HepG2 (cell line): ENCODE results near the gene MLXIPL. TPM values are rescaled to one million over a fixed set of nuclear protein-coding genes. Genes with fewer than 3 reads are reported as not detected.

ENCODE experiments used
- ETV5 ChIP-seq: IDR thresholded peaks from 2 replicates; pipeline ENCODE4 v1.6.1; 2018; ENCODE audit warnings: missing biosample characterization, missing genetic modification reagents, inconsistent platforms, borderline replicate concordance
- FOXO1 ChIP-seq: sonication (generic); formaldehyde crosslinking; IDR thresholded peaks from 2 replicates; pipeline ENCODE4 v1.4.0; 2020; ENCODE audit warnings: missing genetic modification reagents
- GFI1 ChIP-seq: sonication (generic); formaldehyde crosslinking; IDR thresholded peaks from 2 replicates; pipeline ENCODE4 v1.5.0; 2020; ENCODE audit warnings: missing genetic modification reagents, mild to moderate bottlenecking, borderline replicate concordance
- NR1H2 ChIP-seq: sonication (generic); formaldehyde crosslinking; IDR thresholded peaks from 2 replicates; pipeline ENCODE4 v1.8.1; 2022; ENCODE audit warnings: low read depth, missing genetic modification reagents, borderline replicate concordance
- RCOR2 ChIP-seq: IDR thresholded peaks from 2 replicates; pipeline ENCODE4 v1.6.1; 2016; ENCODE audit warnings: missing biosample characterization, missing genetic modification reagents
- SRY ChIP-seq: sonication (generic); formaldehyde crosslinking; IDR thresholded peaks from 2 replicates; pipeline ENCODE4 v1.8.0; 2022; ENCODE audit warnings: mild to moderate bottlenecking, missing genetic modification reagents
- ZFP82 ChIP-seq: sonication (generic); formaldehyde crosslinking; IDR thresholded peaks from 2 replicates; pipeline ENCODE4 v1.5.1; 2020; ENCODE audit warnings: mild to moderate bottlenecking, missing genetic modification reagents, borderline replicate concordance
- ZNF569 ChIP-seq: sonication (generic); formaldehyde crosslinking; IDR thresholded peaks from 2 replicates; pipeline ENCODE4 v1.5.0; 2020; ENCODE audit warnings: mild to moderate bottlenecking, missing genetic modification reagents, moderate library complexity, borderline replicate concordance
- polyA plus RNA-seq, 8 experiments: library from polyadenylated mRNA; depleted of rRNA in 3 of 8; stranded (reverse) in 7 of 8; unstranded in 1 of 8; fragments of >200 nt; fragmentation: Illumina TruSeq in 4 of 8; extraction: Trizol in 4 of 8; gene quantifications; 2 replicates each; pipeline versions ENCODE4 v1.2.1 to v1.2.3, GENCODE V29; 2011 to 2016; ENCODE audit warnings: low read depth in 4 of 8, missing spikeins in 1 of 8, mixed read lengths in 1 of 8; ENCODE audit not compliant: insufficient read depth in 1 of 8
- total RNA-seq, 5 experiments: library from RNA; depleted of rRNA; stranded (reverse); fragments of >200 nt; fragmentation: Illumina TruSeq; extraction: Trizol; gene quantifications; 2 replicates each; pipeline ENCODE4 v1.2.3, GENCODE V29; 2016; ENCODE audit warnings: low read depth in 1 of 5
- TF ChIP-seq, protein P1 (sequence below), 2 experiments: fragments of 450-650 bp in 1 of 2; sonication (generic) in 1 of 2; formaldehyde crosslinking; IDR thresholded peaks; 2 replicates each; pipeline versions ENCODE4 v1.5.0 to v1.8.0; 2020 to 2022; ENCODE audit warnings: mild to moderate bottlenecking in 1 of 2, missing genetic modification reagents in 1 of 2
- TF ChIP-seq, protein P2 (sequence below): IDR thresholded peaks from 2 replicates; pipeline ENCODE4 v1.6.1; 2016; ENCODE audit warnings: low read depth
- TF ChIP-seq, protein P3 (sequence below): sonication (generic); formaldehyde crosslinking; IDR thresholded peaks from 2 replicates; pipeline ENCODE4 v1.5.1; 2020; ENCODE audit warnings: mild to moderate bottlenecking, missing genetic modification reagents, borderline replicate concordance
- TF ChIP-seq, protein P4 (sequence below): IDR thresholded peaks from 2 replicates; pipeline ENCODE4 v1.6.1; 2012; ENCODE audit warnings: inconsistent platforms
- TF ChIP-seq, protein P5 (sequence below): sonication (generic); formaldehyde crosslinking; IDR thresholded peaks from 2 replicates; pipeline ENCODE4 v1.9.0; 2022; ENCODE audit warnings: missing genetic modification reagents, mild to moderate bottlenecking, borderline replicate concordance
- TF ChIP-seq, protein P6 (sequence below): fragments of 450-650 bp; IDR thresholded peaks from 2 replicates; pipeline ENCODE4 v1.6.1; 2017
- TF ChIP-seq, protein P7 (sequence below): sonication (generic); formaldehyde crosslinking; IDR thresholded peaks from 2 replicates; pipeline ENCODE4 v1.4.0; 2020; ENCODE audit warnings: missing genetic modification reagents, borderline replicate concordance

MLXIPL gene
- total and polyA plus RNA-seq, 2 of the 13 experiments (the other 11 are each of a cell fraction or from before 2014, with no cell fraction given) = 51.6 to 60.1 TPM

DNA sequence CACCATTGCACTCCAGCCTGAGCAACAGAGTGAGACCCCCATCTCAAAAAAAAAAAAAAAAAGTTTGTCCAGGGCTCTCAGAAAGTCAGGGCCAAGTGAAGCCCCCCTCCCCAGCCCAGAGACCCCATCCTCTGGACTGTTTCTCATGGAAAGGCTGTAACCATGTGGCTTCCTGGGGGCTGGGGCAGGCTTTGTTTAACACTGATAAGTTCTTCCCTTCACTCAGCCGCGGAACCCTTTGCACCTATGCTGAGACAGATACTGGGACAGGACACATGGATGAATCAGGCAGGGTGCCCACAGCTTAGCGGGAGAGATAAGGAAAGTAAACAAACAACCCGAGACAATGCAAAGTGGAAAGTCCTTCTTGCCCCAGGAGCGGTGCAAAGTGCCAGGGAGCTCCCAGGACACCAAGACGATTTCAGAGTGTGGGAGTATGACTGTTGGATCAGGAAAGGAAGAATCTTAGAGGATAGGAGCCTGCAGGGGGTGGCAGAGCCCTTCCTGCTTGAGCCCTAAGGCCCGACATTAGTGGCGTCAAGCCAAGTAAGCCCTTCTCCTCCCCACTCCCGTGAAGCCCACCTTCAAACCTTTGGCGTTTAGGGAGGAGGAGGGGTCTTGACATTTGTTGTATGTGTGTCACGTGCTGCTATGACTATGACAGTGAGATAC, 11.6 kb downstream of the MLXIPL start (continued):
- TF ChIP-seq ZFP82 (CRISPR knock-in tag) = no peak
- TF ChIP-seq ZNF569 = no peak
- TF ChIP-seq SRY (CRISPR knock-in tag) = no peak; the same call in 1 of the 2 replicates
- peak; percentile 81; the same call in 1 of the 2 replicates for TF ChIP-seq ETV5
- TF ChIP-seq, protein P1, sequence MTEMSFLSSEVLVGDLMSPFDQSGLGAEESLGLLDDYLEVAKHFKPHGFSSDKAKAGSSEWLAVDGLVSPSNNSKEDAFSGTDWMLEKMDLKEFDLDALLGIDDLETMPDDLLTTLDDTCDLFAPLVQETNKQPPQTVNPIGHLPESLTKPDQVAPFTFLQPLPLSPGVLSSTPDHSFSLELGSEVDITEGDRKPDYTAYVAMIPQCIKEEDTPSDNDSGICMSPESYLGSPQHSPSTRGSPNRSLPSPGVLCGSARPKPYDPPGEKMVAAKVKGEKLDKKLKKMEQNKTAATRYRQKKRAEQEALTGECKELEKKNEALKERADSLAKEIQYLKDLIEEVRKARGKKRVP (CRISPR knock-in tag; IDR thresholded peaks at IDR 0.05) = peak in 1 of 2 experiments; percentile 72; a peak in 1 of 4 replicates
- TF ChIP-seq, protein P2, sequence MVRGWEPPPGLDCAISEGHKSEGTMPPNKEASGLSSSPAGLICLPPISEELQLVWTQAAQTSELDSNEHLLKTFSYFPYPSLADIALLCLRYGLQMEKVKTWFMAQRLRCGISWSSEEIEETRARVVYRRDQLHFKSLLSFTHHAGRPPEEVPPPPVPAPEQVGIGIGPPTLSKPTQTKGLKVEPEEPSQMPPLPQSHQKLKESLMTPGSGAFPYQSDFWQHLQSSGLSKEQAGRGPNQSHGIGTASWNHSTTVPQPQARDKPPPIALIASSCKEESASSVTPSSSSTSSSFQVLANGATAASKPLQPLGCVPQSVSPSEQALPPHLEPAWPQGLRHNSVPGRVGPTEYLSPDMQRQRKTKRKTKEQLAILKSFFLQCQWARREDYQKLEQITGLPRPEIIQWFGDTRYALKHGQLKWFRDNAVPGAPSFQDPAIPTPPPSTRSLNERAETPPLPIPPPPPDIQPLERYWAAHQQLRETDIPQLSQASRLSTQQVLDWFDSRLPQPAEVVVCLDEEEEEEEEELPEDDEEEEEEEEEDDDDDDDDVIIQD (CRISPR knock-in tag) = peak; percentile 57; the same call in 1 of the 2 replicates
- TF ChIP-seq NR1H2 (CRISPR knock-in tag) = no peak
- TF ChIP-seq, protein P3, sequence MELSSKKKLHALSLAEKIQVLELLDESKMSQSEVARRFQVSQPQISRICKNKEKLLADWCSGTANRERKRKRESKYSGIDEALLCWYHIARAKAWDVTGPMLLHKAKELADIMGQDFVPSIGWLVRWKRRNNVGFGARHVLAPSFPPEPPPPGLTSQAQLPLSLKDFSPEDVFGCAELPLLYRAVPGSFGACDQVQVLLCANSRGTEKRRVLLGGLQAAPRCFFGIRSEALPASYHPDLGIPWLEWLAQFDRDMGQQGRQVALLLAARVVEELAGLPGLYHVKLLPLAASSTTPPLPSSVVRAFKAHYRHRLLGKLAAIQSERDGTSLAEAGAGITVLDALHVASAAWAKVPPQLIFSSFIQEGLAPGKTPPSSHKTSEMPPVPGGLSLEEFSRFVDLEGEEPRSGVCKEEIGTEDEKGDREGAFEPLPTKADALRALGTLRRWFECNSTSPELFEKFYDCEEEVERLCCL (CRISPR knock-in tag) = no peak
- TF ChIP-seq GFI1 (CRISPR knock-in tag) = peak; percentile 91
- TF ChIP-seq, protein P4, sequence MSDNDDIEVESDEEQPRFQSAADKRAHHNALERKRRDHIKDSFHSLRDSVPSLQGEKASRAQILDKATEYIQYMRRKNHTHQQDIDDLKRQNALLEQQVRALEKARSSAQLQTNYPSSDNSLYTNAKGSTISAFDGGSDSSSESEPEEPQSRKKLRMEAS = peak; percentile 83
- TF ChIP-seq, protein P5, sequence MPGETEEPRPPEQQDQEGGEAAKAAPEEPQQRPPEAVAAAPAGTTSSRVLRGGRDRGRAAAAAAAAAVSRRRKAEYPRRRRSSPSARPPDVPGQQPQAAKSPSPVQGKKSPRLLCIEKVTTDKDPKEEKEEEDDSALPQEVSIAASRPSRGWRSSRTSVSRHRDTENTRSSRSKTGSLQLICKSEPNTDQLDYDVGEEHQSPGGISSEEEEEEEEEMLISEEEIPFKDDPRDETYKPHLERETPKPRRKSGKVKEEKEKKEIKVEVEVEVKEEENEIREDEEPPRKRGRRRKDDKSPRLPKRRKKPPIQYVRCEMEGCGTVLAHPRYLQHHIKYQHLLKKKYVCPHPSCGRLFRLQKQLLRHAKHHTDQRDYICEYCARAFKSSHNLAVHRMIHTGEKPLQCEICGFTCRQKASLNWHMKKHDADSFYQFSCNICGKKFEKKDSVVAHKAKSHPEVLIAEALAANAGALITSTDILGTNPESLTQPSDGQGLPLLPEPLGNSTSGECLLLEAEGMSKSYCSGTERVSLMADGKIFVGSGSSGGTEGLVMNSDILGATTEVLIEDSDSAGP (CRISPR knock-in tag) = peak; percentile 73
- TF ChIP-seq, protein P6, sequence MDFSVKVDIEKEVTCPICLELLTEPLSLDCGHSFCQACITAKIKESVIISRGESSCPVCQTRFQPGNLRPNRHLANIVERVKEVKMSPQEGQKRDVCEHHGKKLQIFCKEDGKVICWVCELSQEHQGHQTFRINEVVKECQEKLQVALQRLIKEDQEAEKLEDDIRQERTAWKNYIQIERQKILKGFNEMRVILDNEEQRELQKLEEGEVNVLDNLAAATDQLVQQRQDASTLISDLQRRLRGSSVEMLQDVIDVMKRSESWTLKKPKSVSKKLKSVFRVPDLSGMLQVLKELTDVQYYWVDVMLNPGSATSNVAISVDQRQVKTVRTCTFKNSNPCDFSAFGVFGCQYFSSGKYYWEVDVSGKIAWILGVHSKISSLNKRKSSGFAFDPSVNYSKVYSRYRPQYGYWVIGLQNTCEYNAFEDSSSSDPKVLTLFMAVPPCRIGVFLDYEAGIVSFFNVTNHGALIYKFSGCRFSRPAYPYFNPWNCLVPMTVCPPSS = no peak
- TF ChIP-seq, protein P7, sequence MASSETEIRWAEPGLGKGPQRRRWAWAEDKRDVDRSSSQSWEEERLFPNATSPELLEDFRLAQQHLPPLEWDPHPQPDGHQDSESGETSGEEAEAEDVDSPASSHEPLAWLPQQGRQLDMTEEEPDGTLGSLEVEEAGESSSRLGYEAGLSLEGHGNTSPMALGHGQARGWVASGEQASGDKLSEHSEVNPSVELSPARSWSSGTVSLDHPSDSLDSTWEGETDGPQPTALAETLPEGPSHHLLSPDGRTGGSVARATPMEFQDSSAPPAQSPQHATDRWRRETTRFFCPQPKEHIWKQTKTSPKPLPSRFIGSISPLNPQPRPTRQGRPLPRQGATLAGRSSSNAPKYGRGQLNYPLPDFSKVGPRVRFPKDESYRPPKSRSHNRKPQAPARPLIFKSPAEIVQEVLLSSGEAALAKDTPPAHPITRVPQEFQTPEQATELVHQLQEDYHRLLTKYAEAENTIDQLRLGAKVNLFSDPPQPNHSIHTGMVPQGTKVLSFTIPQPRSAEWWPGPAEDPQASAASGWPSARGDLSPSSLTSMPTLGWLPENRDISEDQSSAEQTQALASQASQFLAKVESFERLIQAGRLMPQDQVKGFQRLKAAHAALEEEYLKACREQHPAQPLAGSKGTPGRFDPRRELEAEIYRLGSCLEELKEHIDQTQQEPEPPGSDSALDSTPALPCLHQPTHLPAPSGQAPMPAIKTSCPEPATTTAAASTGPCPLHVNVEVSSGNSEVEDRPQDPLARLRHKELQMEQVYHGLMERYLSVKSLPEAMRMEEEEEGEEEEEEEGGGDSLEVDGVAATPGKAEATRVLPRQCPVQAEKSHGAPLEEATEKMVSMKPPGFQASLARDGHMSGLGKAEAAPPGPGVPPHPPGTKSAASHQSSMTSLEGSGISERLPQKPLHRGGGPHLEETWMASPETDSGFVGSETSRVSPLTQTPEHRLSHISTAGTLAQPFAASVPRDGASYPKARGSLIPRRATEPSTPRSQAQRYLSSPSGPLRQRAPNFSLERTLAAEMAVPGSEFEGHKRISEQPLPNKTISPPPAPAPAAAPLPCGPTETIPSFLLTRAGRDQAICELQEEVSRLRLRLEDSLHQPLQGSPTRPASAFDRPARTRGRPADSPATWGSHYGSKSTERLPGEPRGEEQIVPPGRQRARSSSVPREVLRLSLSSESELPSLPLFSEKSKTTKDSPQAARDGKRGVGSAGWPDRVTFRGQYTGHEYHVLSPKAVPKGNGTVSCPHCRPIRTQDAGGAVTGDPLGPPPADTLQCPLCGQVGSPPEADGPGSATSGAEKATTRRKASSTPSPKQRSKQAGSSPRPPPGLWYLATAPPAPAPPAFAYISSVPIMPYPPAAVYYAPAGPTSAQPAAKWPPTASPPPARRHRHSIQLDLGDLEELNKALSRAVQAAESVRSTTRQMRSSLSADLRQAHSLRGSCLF (CRISPR knock-in tag) = no peak
- TF ChIP-seq FOXO1 (CRISPR knock-in tag) = peak; percentile 97
- peak; percentile 92; the same call in 1 of the 2 replicates for TF ChIP-seq RCOR2 (CRISPR knock-in tag)
